Psoas muscle (tissue), 7 donors: Measurements from ENCODE around the gene GPR25. TPM values are rescaled to one million over a fixed set of nuclear protein-coding genes. Genes with fewer than 3 reads are reported as not detected.

Source experiments
- polyA plus RNA-seq, 3 donors: library from polyadenylated mRNA; stranded (reverse); fragments of 200-250 nt; gene quantifications; one replicate each; pipeline ENCODE4 v1.2.3, GENCODE V29; 2013
- total RNA-seq, 4 donors: library from RNA; stranded (reverse); fragmentation: NEBNext Ultra II Directional in 2 of 4; extraction: Animal tissue kit (Norgen Biotek cat#: 25700) in 2 of 4; gene quantifications; one replicate each; pipeline versions ENCODE4 v1.2.1 to v1.2.4, GENCODE V29; 2021 to 2023
- donor health status: healthy with polysubstance abuse.
- donor health status: DM: no; HTN: no; CAD: no; lungs with moderate emphysema.
- donor health status: Bipolar disorder and iron deficiency.
- donor health status: healthy.
- donor health status: DM: no; HTN: no; CAD: no.
- donor health status: DM: no; HTN: no; CAD: no.
- donor health status: DM: yes; HTN: yes; CAD: no.

The GPR25 gene
- total and polyA plus RNA-seq, 7 donors = not detected

Other genes with a start within 250 kb of the GPR25 start
- 10 to 100 TPM; 18.1 to 33.7 (median 29.9) TPM for gene DDX59, start 203.1 kb upstream of the GPR25 start, total RNA-seq
- 10 to 100 TPM; 16.9 to 40.1 (median 30.1) TPM for gene DDX59, start 203.1 kb upstream of the GPR25 start, polyA plus RNA-seq
- 10 to 100 TPM; 37.0 to 70.8 (median 49.8) TPM for gene CAMSAP2, start 134.1 kb upstream of the GPR25 start, total RNA-seq
- gene CAMSAP2, start 134.1 kb upstream of the GPR25 start, polyA plus RNA-seq = 10 to 100 TPM in 1 of 3 donors, 1 to 10 TPM in 2; 4.8 to 14.2 (median 6.6) TPM
- not detected for gene INAVA, start 21.9 kb downstream of the GPR25 start, total RNA-seq
- under 1 TPM in 1 of 3 donors, not detected in 2; 0.04 TPM for gene INAVA, start 21.9 kb downstream of the GPR25 start, polyA plus RNA-seq
- under 1 TPM; 0.20 to 0.81 (median 0.41) TPM for gene KIF21B, start 150.7 kb downstream of the GPR25 start, total RNA-seq
- gene KIF21B, start 150.7 kb downstream of the GPR25 start, polyA plus RNA-seq = under 1 TPM; 0.04 to 0.10 (median 0.10) TPM
- gene CACNA1S, start 239.4 kb downstream of the GPR25 start, total RNA-seq = 100 to 1,000 TPM in 2 of 4 donors, 10 to 100 TPM in 2; 56.3 to 269 (median 158) TPM
- 10 to 100 TPM; 11.9 to 48.1 (median 25.5) TPM for gene CACNA1S, start 239.4 kb downstream of the GPR25 start, polyA plus RNA-seq